Stimulated activated CD4-positive, alpha-beta T cell treated with anti-CD3 and anti-CD28 coated beads, Interleukin-1b, Interleukin-23, amount 100 ng/mL, for 4 hours (primary cell): ENCODE results near the gene ZNF366.
A peak's percentile ranks its signal among the peaks of the same experiment; 100 is the strongest.

Experiments used
- DNase-seq, 2 donors: peaks; one replicate each; pipeline ENCODE4 v3.0.0-alpha.2; 2020; ENCODE audit warnings: low read depth in 2 of 2

ZNF366 gene

GRCh38 chr5:72507231-72507906 is at the start of gene ZNF366:
TSS of gene ZNF366 (minus strand) at chr5:72507410. CDS start at chr5:72461496, 45,914 bp downstream.
- no peak for DNase-seq

GRCh38 chr5:72556351-72557166 is 49.3 kb upstream of the ZNF366 start:
- peak in 1 of 2 donors; percentile 26 for DNase-seq

- no peak for DNase-seq
These were observed 48.7 kb upstream of the ZNF366 start for GRCh38 chr5:72555871-72556270.

- DNase-seq, result no peak
These were observed 47.7 kb upstream of the ZNF366 start for GRCh38 chr5:72554897-72555296.

GRCh38 chr5:72552041-72552557 is 44.9 kb upstream of the ZNF366 start:
- DNase-seq, result no peak

- no peak for DNase-seq
These were observed 43.4 kb upstream of the ZNF366 start for GRCh38 chr5:72550595-72550994.

- DNase-seq, result no peak
These were observed 36.6 kb upstream of the ZNF366 start for GRCh38 chr5:72543811-72544210.

- DNase-seq, result no peak
These were observed 36.2 kb upstream of the ZNF366 start for GRCh38 chr5:72543365-72543764.

GRCh38 chr5:72542695-72543094 is 35.5 kb upstream of the ZNF366 start:
- DNase-seq, result no peak

- DNase-seq, result no peak
These were observed 34.5 kb upstream of the ZNF366 start for GRCh38 chr5:72541501-72542225.

- DNase-seq, result no peak
These were observed 33.7 kb upstream of the ZNF366 start for GRCh38 chr5:72540759-72541438.

- DNase-seq, result no peak
These were observed 32.5 kb upstream of the ZNF366 start for GRCh38 chr5:72539726-72540125.

- no peak for DNase-seq
These were observed 31.8 kb upstream of the ZNF366 start for GRCh38 chr5:72539038-72539437.

GRCh38 chr5:72537166-72537565 is 30.0 kb upstream of the ZNF366 start:
- no peak for DNase-seq

GRCh38 chr5:72531496-72532190 is 24.4 kb upstream of the ZNF366 start:
- DNase-seq, result no peak

- DNase-seq, result no peak
These were observed 23.0 kb upstream of the ZNF366 start for GRCh38 chr5:72530196-72530595.

- no peak for DNase-seq
These were observed 22.2 kb upstream of the ZNF366 start for GRCh38 chr5:72529383-72529782.

GRCh38 chr5:72525816-72526215 is 18.6 kb upstream of the ZNF366 start:
- DNase-seq, result no peak

GRCh38 chr5:72523960-72524582 is 16.9 kb upstream of the ZNF366 start:
- DNase-seq, result no peak

- no peak for DNase-seq
These were observed 15.4 kb upstream of the ZNF366 start for GRCh38 chr5:72522607-72523006.

- DNase-seq, result no peak
These were observed 11.9 kb upstream of the ZNF366 start for GRCh38 chr5:72519111-72519510.
